BJ (cell line): Measurements from ENCODE around the gene WDFY1. TPM values are rescaled to one million over a fixed set of nuclear protein-coding genes. Genes with fewer than 3 reads are reported as not detected.

Experiments
- CTCF ChIA-PET: fragments of 350-600 bp; formaldehyde crosslinking; extraction: SDS; loops from one replicate; lab custom pipeline; 2021; ENCODE audit warnings: antibody characterized with exemption, inconsistent platforms; lab: Yijun Ruan, JAX
- POLR2A ChIA-PET: fragments of 300-600 bp; sonication (Branson Sonifier 250); formaldehyde crosslinking; extraction: SDS; loops from one replicate; lab custom pipeline; 2021; ENCODE audit warnings: antibody characterized with exemption; lab: Charles Lee
- DNase-seq: peaks from one replicate; pipeline ENCODE4 v3.0.0-alpha.2; 2011; ENCODE audit warnings: low read depth
- H3K27me3 ChIP-seq: 2 replicates; pipeline ENCODE4 v1.6.0; 2011; ENCODE audit warnings: low read length; ENCODE audit not compliant: control insufficient read depth, insufficient read depth
- H3K36me3 ChIP-seq: 2 replicates; pipeline ENCODE4 v1.5.1; 2011; ENCODE audit warnings: low read length; ENCODE audit not compliant: control insufficient read depth, insufficient read depth
- H3K4me3 ChIP-seq: 2 replicates; pipeline ENCODE4 v1.5.1; 2011; ENCODE audit warnings: low read depth, mild to moderate bottlenecking, control low read depth, low read length
- CTCF ChIP-seq: IDR thresholded peaks from 2 replicates; pipeline ENCODE4 v1.5.1; 2011; ENCODE audit warnings: low read depth, mild to moderate bottlenecking, control low read depth, inconsistent platforms, low read length, moderate library complexity; ENCODE audit not compliant: insufficient read depth
- polyA minus RNA-seq: library from RNA; depleted of rRNA, polyadenylated mRNA; stranded (reverse); fragments of >200 nt; gene quantifications from 2 replicates; pipeline ENCODE4 v1.2.3, GENCODE V29; 2011; rRNA and poly(A)+ RNA removed
- polyA plus RNA-seq: library from polyadenylated mRNA; depleted of rRNA; stranded (reverse); fragments of >200 nt; gene quantifications from 2 replicates; pipeline ENCODE4 v1.2.3, GENCODE V29; 2011; rRNA removed

The WDFY1 gene
- polyA plus RNA-seq (67.4 and 90.6 TPM in 2 replicates), polyA minus RNA-seq (138 and 209 TPM in 2 replicates)

GRCh38 chr2:223944703-223945531 lies at the start of gene WDFY1:
Gene WDFY1 (minus strand): TSS chr2:223945335. CDS start chr2:223945284, 51 bp downstream.
- H3K4me3 ChIP-seq: peak within 1 kb of the TSS; percentile 96
- DNase-seq: peak; percentile 31
- POLR2A ChIA-PET: interaction anchor here (1.0 kb wide), 1 partner anchor 145 kb away, joined by 3 read pairs; no protein-coding TSS in a partner anchor
- no peaks in the 10 kb centered on the region for H3K36me3 ChIP-seq
- H3K27me3 ChIP-seq: no peaks in the 10 kb centered on the region
- TF ChIP-seq CTCF: no peak
- CTCF ChIA-PET: interaction anchor here (0.6 to 1.0 kb wide), 2 partner anchors 183 to 337 kb away, joined by 3 read pairs; no protein-coding TSS in a partner anchor

- ChIA-PET CTCF (interaction anchor here (0.7 to 9.3 kb wide), 15 partner anchors 10 to 374 kb away, joined by 3 to 173 read pairs (median 6); partner anchors contain the start of gene SERPINE2), POLR2A (no interaction called here)
- Histone ChIP-seq H3K4me3 (no peak overlapping the region), H3K27me3 (no peaks in the 10 kb centered on the region), H3K36me3 (peaks cover 31% of the 10 kb centered on the region)
- no peak for DNase-seq
- no peak for TF ChIP-seq CTCF
Measured at GRCh38 chr2:223994562-223995162, 49.5 kb upstream of the WDFY1 start.

- no peaks in the 10 kb centered on the region for H3K27me3 ChIP-seq
- TF ChIP-seq CTCF: peak; percentile 79
- peaks cover 30% of the 10 kb centered on the region for H3K36me3 ChIP-seq
- no peak for DNase-seq
- ChIA-PET CTCF (interaction anchor here (0.6 to 9.3 kb wide), 40 partner anchors 9 to 375 kb away, joined by 3 to 173 read pairs (median 5); partner anchors contain the start of gene SERPINE2), POLR2A (interaction anchor here (0.5 kb wide), 1 partner anchor 291 kb away, joined by 3 read pairs; no protein-coding TSS in a partner anchor)
- no peak overlapping the region for H3K4me3 ChIP-seq
Measured at GRCh38 chr2:223993634-223994232, 48.6 kb upstream of the WDFY1 start.

GRCh38 chr2:223991611-223992010 lies 46.5 kb upstream of the WDFY1 start:
- POLR2A ChIA-PET: interaction anchor here (0.6 kb wide), 1 partner anchor 45 kb away, joined by 19 read pairs; no protein-coding TSS in a partner anchor
- CTCF ChIA-PET: interaction anchor here (2.8 to 9.3 kb wide), 4 partner anchors 12 to 296 kb away, joined by 41 to 173 read pairs (median 65); no protein-coding TSS in a partner anchor
- TF ChIP-seq CTCF: no peak
- no peak overlapping the region for H3K4me3 ChIP-seq
- peaks cover 28% of the 10 kb centered on the region for H3K36me3 ChIP-seq
- H3K27me3 ChIP-seq: no peaks in the 10 kb centered on the region
- no peak for DNase-seq
